Measurements from ENCODE around the gene JAKMIP2. TPM values are rescaled to one million over a fixed set of nuclear protein-coding genes. Genes with fewer than 3 reads are reported as not detected.
"Not testable (repeated sequence)": the region's sequence is repeated elsewhere in the genome, so short reads cannot be mapped to it uniquely, and the experiment has no call there.

The JAKMIP2 gene
- polyA plus RNA-seq, result under 1 TPM; 0.23 to 0.90 (median 0.36) TPM

DNA sequence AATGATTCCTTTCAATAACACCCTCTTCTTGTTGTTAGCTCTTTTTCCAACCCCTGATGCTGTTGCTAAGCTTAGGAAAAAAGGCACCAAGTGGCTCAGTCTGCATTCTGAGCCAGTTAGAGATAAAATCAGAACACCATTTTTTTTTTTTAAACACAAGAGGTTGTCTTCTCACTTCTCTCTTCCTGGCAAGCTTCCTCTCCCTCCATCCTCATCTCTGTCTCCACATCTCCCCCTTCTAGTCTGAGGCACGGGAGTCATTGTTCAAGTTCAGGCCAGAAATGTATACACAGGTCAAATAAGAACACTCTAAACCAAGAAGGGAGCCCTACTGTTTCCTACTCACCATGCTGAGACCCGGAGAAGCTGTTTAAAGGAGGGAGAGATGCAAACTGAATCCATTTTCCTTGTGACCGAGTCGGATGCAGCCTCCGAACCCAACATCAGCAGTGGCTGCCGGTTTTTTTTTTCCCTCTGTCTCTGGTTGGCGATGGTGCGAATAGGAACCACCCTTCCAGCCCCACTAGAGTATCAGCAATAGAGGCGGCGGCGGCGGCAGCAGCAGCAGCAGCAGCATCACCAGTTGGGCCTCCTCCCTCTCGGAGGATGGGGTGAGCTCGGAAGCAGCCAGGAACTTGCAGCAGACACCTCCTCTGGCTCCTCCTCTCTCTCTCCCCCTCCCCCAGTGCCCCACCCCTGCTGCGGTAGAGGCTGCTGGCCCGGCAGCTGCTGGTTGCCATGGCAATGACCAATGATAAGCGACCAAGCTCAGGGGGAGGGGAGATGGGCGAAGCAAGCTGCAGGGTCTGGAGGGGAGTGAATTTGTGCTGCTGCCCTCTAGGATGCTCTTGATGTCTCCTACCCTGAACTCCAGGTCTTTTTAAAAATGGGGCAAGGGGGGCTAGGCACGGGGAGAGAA lies at the start of gene JAKMIP2:
Gene JAKMIP2 (minus strand): TSS at position 619 of the 919 bp plus-strand sequence. CDS start 110,922 bp downstream, outside the sequence.
- no peak within 1 kb of the TSS for H3K27ac ChIP-seq (ENCODE audit: low read depth, low read length)
- WGBS, 3 donors, result 1 to 7% (median 2%) methylated on average over 19 of the region's 19 CpGs

DNA sequence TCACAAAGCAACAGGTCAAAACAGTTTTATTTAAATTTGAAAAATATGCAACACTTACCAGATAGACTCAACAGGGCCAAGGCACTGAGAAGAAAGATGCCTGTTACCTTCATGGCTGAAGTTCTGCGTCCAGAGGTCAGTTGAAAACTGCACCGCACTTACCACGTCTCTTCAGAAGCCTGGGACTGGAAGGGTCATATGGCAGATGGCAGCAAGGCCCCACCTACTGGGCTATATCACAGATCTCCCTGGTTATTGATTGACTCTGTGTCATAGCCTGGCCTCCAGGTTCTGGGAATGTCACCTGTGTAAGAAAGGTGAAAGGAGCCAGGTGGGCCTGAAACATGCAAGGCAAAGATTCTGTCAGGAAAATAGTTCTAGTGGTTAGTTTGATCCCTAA lies 48.9 kb upstream of the JAKMIP2 start, which contains the start of gene SPINK1:
Gene SPINK1 (minus strand): TSS at position 207 of the 400 bp plus-strand sequence. CDS start 94 bp downstream, at position 113.
- WGBS, 3 donors, result 56 to 86% (median 85%) methylated on average over 3 of the region's 3 CpGs
- no peak within 1 kb of the TSS for H3K27ac ChIP-seq (ENCODE audit: low read depth, low read length)

DNA sequence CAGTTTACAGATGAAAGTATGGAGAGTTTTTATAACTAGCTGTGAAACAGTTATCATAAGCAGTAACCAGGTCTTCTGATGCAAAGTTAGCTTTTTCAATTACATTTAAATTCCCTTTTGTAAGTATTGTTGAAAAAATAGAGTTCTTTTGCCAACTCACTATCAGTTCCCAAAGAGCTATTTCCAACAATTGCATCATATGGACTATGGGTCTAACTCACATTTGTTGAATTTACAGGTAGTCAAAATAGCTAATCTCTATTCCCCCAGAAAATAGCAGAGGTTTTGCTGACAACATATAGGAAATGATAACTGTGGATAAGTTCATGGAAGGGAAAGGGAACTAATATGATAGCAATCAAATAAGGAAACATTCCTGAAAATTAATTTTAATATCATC lies 47.5 kb upstream of the JAKMIP2 start:
- no peak overlapping the region for H3K27ac ChIP-seq (ENCODE audit: low read depth, low read length)

GRCh38 chr5:147827017-147827416 lies 44.5 kb upstream of the JAKMIP2 start:
- 44 to 87% (median 82%) methylated on average over 5 of the region's 5 CpGs for WGBS, 3 donors
- not testable (repeated sequence) for H3K27ac ChIP-seq (ENCODE audit: low read depth, low read length)

- H3K27ac ChIP-seq (ENCODE audit: low read depth, low read length), result no peak overlapping the region
- WGBS, 3 donors, result 18 to 73% (median 68%) methylated on average over 2 of the region's 2 CpGs
Measured at GRCh38 chr5:147826361-147826760, 43.8 kb upstream of the JAKMIP2 start.

DNA sequence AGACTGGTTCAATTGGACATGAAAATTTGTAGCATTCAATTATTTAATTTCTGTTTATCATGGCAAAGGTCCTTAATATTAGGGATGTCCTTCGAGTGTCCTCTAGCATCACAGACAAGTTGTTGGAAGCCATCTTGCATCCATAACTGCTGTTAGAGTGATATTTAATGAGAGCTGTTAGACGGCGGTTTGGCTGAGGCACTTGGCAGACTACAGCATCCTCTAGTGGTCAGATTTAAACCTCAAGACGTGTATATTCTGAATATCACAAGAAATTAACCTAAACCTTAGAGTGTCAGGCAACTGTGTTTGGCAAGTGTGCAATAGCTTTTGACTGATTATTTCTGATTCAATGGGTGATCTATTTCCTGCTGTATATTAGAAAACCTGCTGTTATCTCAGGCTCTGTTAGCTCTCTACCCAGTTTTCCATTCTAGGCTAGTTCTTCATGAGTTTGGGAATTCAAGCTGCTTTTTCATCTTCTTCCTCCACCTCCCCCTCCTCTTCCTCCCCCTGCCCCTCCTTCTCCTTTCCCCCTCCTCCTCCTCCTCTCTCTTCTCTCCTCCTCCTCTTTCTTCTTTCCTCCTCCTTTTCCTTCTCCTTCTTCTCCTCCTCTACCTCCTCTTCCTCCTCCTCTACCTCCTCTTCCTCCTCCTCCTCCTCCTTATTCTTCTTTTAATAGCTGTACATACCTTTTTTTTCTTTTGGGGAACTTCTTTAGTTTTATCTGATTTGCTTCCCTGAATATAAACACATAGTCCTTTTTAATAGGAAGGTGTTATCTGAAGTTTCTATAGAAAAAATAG lies 40.4 kb upstream of the JAKMIP2 start:
- no peak overlapping the region for H3K27ac ChIP-seq (ENCODE audit: low read depth, low read length)
- 6 to 13% (median 8%) methylated on average over 4 of the region's 4 CpGs for WGBS, 3 donors

GRCh38 chr5:147822222-147822621 lies 39.7 kb upstream of the JAKMIP2 start:
- not testable (repeated sequence) for H3K27ac ChIP-seq (ENCODE audit: low read depth, low read length)
- WGBS, 3 donors, result 58 to 88% (median 87%) methylated on average over 3 of the region's 3 CpGs

- H3K27ac ChIP-seq (ENCODE audit: low read depth, low read length), result no peak overlapping the region
- WGBS, 3 donors, result 48 to 83% (median 82%) methylated on average over 5 of the region's 5 CpGs
Measured at GRCh38 chr5:147821766-147822165, 39.2 kb upstream of the JAKMIP2 start.

GRCh38 chr5:147819261-147819770 lies 36.8 kb upstream of the JAKMIP2 start:
- no peak overlapping the region for H3K27ac ChIP-seq (ENCODE audit: low read depth, low read length)
- 32 to 69% (median 41%) methylated on average over 1 of the region's 1 CpG for WGBS, 3 donors

- 44 to 48% (median 46%) methylated on average over 1 of the region's 1 CpG for WGBS, 3 donors
- H3K27ac ChIP-seq (ENCODE audit: low read depth, low read length), result no peak overlapping the region
Measured at GRCh38 chr5:147818290-147818689, 35.8 kb upstream of the JAKMIP2 start.

GRCh38 chr5:147813696-147814095 lies 31.2 kb upstream of the JAKMIP2 start:
- 69 to 80% (median 79%) methylated on average over 1 of the region's 1 CpG for WGBS, 3 donors
- no peak overlapping the region for H3K27ac ChIP-seq (ENCODE audit: low read depth, low read length)

DNA sequence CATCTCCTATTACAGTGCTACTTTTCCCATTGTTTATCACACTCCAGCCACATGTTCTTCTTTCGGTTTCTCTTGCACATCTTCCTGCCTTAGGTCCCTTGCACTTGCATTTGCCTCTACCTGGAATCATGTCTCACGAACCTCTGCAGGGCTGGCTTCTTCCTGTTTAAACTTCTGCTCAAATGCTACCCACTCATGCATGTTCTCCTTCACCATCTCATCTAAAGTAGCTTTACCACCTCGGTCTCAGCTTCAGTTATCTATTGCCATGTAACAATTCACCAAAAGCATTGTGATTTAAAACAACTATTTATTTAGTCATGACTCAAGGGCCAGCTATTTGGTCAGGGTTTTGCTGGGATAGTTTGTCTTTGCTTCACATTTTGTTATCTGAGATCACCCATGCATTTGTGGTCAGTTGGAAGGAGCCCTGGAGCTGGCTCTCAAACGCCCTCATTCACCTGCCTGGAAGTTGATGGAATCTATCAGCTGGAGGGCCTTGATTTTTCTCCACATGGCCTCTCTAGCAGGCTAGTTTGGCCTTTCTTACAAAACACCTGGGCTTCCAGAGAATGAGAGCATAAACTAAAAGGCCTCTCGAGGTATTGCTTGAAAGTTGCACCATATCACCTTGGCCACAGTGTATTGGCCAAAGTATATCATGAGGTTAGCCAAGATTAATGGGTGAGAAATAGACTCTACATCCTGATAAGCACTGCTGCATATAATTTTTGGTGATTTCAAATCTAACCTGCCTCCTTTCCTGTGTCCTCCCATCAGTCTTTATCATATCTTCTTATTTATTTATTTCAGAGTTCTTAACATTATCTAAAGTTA lies 27.5 kb upstream of the JAKMIP2 start:
- H3K27ac ChIP-seq (ENCODE audit: low read depth, low read length), result no peak overlapping the region
- 44 to 62% (median 50%) methylated on average over 5 of the region's 5 CpGs for WGBS, 3 donors

DNA sequence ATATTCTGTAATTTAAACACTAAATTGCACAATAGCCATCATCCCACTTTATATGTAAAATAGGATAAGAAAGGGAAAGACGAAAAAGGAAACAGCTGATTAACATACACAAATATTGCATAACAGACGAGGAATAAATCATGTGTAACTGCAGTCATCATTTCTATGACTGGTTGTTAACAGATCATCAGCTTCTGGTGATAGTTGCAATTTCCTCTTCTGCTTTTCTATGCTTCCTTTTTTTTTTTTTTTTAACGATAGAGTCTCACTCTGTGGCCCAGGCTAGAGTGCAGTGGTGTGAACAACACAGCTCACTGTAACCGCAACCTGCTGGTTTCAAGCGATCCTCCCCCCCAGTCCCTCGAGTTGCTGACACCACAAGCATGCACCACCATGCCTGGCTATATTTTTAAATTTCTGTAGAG lies 22.5 kb upstream of the JAKMIP2 start:
- no peak overlapping the region for H3K27ac ChIP-seq (ENCODE audit: low read depth, low read length)
- WGBS, 3 donors, result 37 to 67% (median 51%) methylated on average over 6 of the region's 6 CpGs

DNA sequence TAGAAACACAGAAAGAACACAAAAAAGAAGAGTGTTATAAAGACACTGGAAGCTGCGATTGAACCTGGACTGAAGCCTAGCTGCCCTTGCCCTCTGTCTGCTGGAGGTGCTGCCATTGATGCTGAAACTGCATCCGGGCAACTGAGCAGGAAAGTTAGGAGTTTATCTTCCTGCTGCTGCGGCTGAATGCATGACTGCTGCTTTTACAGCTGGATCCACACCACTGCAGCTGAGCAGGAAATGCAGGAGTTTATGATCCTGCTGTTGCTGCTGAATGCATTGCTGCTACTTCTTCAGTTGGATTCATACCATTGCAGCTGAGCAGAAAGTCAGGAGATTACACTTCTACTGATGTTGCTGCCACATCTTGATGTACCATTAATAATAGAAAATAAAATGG lies 21.8 kb upstream of the JAKMIP2 start:
- no peak overlapping the region for H3K27ac ChIP-seq (ENCODE audit: low read depth, low read length)
- WGBS, 3 donors, result 70 to 86% (median 72%) methylated on average over 3 of the region's 3 CpGs

GRCh38 chr5:147803926-147804325 lies 21.4 kb upstream of the JAKMIP2 start:
- WGBS, 3 donors, result 0 to 35% (median 0%) methylated on average over 1 of the region's 1 CpG
- no peak overlapping the region for H3K27ac ChIP-seq (ENCODE audit: low read depth, low read length)

- WGBS, 3 donors, result 48 to 79% (median 59%) methylated on average over 3 of the region's 3 CpGs
Measured at GRCh38 chr5:147803161-147803560, 20.6 kb upstream of the JAKMIP2 start.

GRCh38 chr5:147801461-147801860 lies 18.9 kb upstream of the JAKMIP2 start:
- no peak overlapping the region for H3K27ac ChIP-seq (ENCODE audit: low read depth, low read length)
- WGBS, 3 donors, result 71 to 80% (median 79%) methylated on average over 1 of the region's 1 CpG

More at GRCh38 chr5:147803161-147803560, 20.6 kb upstream of the JAKMIP2 start:
- not testable (repeated sequence) for H3K27ac ChIP-seq (ENCODE audit: low read depth, low read length)

DNA sequence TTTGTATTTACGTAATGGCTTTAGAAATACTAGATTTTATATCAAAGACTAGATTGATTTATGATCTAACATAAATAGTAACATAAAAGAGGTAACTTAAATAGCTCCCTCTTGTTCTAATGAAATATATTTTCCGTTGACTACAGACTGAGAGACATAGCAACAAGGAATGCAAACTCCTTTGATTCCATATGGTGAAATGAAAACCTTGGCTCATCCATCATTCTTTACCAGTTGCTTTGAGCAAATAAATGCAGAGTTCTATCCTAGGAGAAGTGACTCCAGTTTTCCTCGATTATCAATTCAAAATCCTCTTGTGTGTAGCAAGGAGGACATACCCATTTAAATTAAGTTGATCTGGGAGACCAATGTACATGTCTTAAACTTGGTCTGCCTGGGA lies 18.0 kb upstream of the JAKMIP2 start:
- no peak overlapping the region for H3K27ac ChIP-seq (ENCODE audit: low read depth, low read length)
- 74 to 89% (median 75%) methylated on average over 3 of the region's 3 CpGs for WGBS, 3 donors

Data from adipose tissue (tissue), 3 donors.